Heart right ventricle (tissue), 16 donors: ENCODE data around the gene TCP11. TPM values are rescaled to one million over a fixed set of nuclear protein-coding genes. Genes with fewer than 3 reads are reported as not detected.
A peak's percentile ranks its signal among the peaks of the same experiment; 100 is the strongest.

Experiments
- ATAC-seq, 8 donors: fragments of 200-7000 bp; cut with Tn5 transposase; one replicate each; pipeline ENCODE4 v1.9.1; 2020; ENCODE audit warnings: mild to moderate bottlenecking in 8 of 8, moderate library complexity in 8 of 8, moderate number of reproducible peaks in 1 of 8
- DNase-seq, 2 donors: peaks; one replicate each; pipeline ENCODE4 v3.0.0-alpha.2; 2020
- H3K27ac ChIP-seq, 10 donors: fragments of 200-600 bp; sonication (generic) in 2 of 10; one replicate each; pipeline versions ENCODE4 v1.5.0 to v1.8.0; 2020 to 2022; ENCODE audit warnings: mild to moderate bottlenecking in 3 of 10
- H3K27me3 ChIP-seq, 7 donors: fragments of 200-600 bp; one replicate each; pipeline ENCODE4 v1.8.0; 2021 to 2022; ENCODE audit warnings: mild to moderate bottlenecking in 2 of 7
- H3K36me3 ChIP-seq, 9 donors: fragments of 200-600 bp; sonication (generic) in 1 of 9; one replicate each; pipeline versions ENCODE4 v1.5.0 to v1.8.0; 2020 to 2022; ENCODE audit warnings: mild to moderate bottlenecking in 2 of 9
- H3K4me1 ChIP-seq, 9 donors: fragments of 200-600 bp; sonication (generic) in 1 of 9; one replicate each; pipeline versions ENCODE4 v1.5.0 to v1.8.0; 2020 to 2022; ENCODE audit warnings: mild to moderate bottlenecking in 4 of 9
- H3K4me3 ChIP-seq, 10 donors: fragments of 200-600 bp; sonication (generic) in 2 of 10; one replicate each; pipeline versions ENCODE4 v1.5.0 to v1.8.0; 2020 to 2022; ENCODE audit warnings: mild to moderate bottlenecking in 7 of 10, moderate library complexity in 2 of 10
- H3K9me3 ChIP-seq, 11 donors: fragments of 200-600 bp in 10 of 11; sonication (generic) in 2 of 11; one replicate each; pipeline versions ENCODE4 v1.5.0 to v1.8.0; 2013 to 2022; ENCODE audit warnings: mild to moderate bottlenecking in 2 of 11, control low read depth in 1 of 11, moderate library complexity in 1 of 11
- CTCF ChIP-seq, 9 donors: fragments of 200-600 bp; sonication (generic) in 2 of 9; IDR thresholded peaks; one replicate each; pipeline versions ENCODE4 v1.5.0 to v1.8.0; 2021 to 2022; ENCODE audit warnings: antibody characterized with exemption in 9 of 9, mild to moderate bottlenecking in 5 of 9, moderate library complexity in 1 of 9
- WGBS, 2 donors: extraction: QIAGEN DNeasy Blood & Tissue Kit; methylation state at CpG; one replicate each; pipeline ENCODE4 v1.1.7; 2013; ENCODE audit warnings: inconsistent platforms in 1 of 2; 5-methylcytosine and 5-hydroxymethylcytosine counted together
- intact Hi-C, 10 donors: fragments of 100-400 bp; cut with DNase I; formaldehyde crosslinking; loops; one replicate each; pipeline versions ENCODE4 v1.11.1 to v1.14.2; 2022
- polyA plus RNA-seq, 2 donors: library from polyadenylated mRNA; stranded (reverse); fragments of 200-250 nt; gene quantifications; one replicate each; pipeline ENCODE4 v1.2.3, GENCODE V29; 2013
- total RNA-seq, 10 donors: library from RNA; stranded (reverse); fragmentation: NEBNext Ultra II Directional in 3 of 10; extraction: Animal tissue kit (Norgen Biotek cat#: 25700) in 3 of 10; gene quantifications; one replicate each; pipeline versions ENCODE4 v1.2.1 to v1.2.4, GENCODE V29; 2021 to 2023
- donor health status: Arrhythmogenic right ventricular cardiomyopathy.
- donor health status: ischemic (EF 13 %, LVEDD 7.1; RV severe dilation, severe dysfunction).
- donor health status: healthy with polysubstance abuse.
- donor health status: DM: no; HTN: yes; CAD: no.
- donor health status: DM: no; HTN: no; CAD: no.
- donor health status: ischemic (EF 25% LVEDD 6.9; RV normal size, moderate dysfunction).
- donor health status: ischemic (EF 25% LVEDD 5.7; RV mildly dilated, moderate dysfunction).
- donor health status: healthy.
- donor health status: DM: yes; HTN: yes; CAD: no.
- donor health status: Ischemic cardiomyopathy.
- donor health status: ischemic (EF 35%, LVEDD 5.7; RV mildly dilated, moderate dysfunction).
- donor health status: nonischemic (EF 11% LVEDD 7.7; RV severe dilation, severe dysfunction).
- donor health status: DM: yes; HTN: yes; CAD: no.
- donor health status: PGD.
- donor health status: ischemic (EF 29% LVEDD 5.4; RV normal size, mild dysfunction).
- donor health status: nonischemic (EF 23%, LVEDD 6.1; RV moderate dilation, normal function).

The TCP11 gene
- total and polyA plus RNA-seq, 12 donors = 0.03 TPM; not detected in 11

- TF ChIP-seq CTCF (IDR thresholded peaks at IDR 0.05) = no peak
- Histone ChIP-seq H3K9me3 (no peaks in the 10 kb centered on the region), H3K27ac (peak overlapping the region in 4 of 10 donors; percentile 43 to 81 (median 66)), H3K4me3 (no peak overlapping the region), H3K27me3 (no peaks in the 10 kb centered on the region), H3K36me3 (peaks cover 9 to 100% (median 83%) of the 10 kb centered on the region in 9 donors), H3K4me1 (peaks cover 0 to 32% (median 19%) of the 10 kb centered on the region in 9 donors)
- no peak for DNase-seq
- WGBS, 2 donors = 94 to 97% methylated on average over 13 of the region's 13 CpGs
- ATAC-seq = no peak
- intact Hi-C loops = no loop called here
Observed at GRCh38 chr6:35082733-35083403, 58.3 kb downstream of the TCP11 start.

- intact Hi-C loops = no loop called here
- Histone ChIP-seq H3K4me1 (peaks cover 0 to 29% (median 17%) of the 10 kb centered on the region in 9 donors), H3K27ac (peak overlapping the region in 9 of 10 donors; percentile 2 to 81 (median 58)), H3K27me3 (no peaks in the 10 kb centered on the region), H3K9me3 (no peaks in the 10 kb centered on the region), H3K36me3 (peaks cover 9 to 100% (median 83%) of the 10 kb centered on the region in 9 donors), H3K4me3 (no peak overlapping the region)
- ATAC-seq (peak in 4 of 8 donors; percentile 18 to 41 (median 28)), DNase-seq (no peak)
- 69 to 74% methylated on average over 19 of the region's 19 CpGs for WGBS, 2 donors
- TF ChIP-seq CTCF (IDR thresholded peaks at IDR 0.05) = no peak
Observed at GRCh38 chr6:35082046-35082732, 59.0 kb downstream of the TCP11 start.

- Histone ChIP-seq H3K27me3 (no peaks in the 10 kb centered on the region), H3K27ac (peak overlapping the region in 9 of 10 donors; percentile 2 to 81 (median 58)), H3K9me3 (no peaks in the 10 kb centered on the region), H3K36me3 (peaks cover 9 to 100% (median 83%) of the 10 kb centered on the region in 9 donors), H3K4me3 (no peak overlapping the region), H3K4me1 (peaks cover 0 to 30% (median 17%) of the 10 kb centered on the region in 9 donors)
- WGBS, 2 donors = 49 to 65% methylated on average over 13 of the region's 13 CpGs
- intact Hi-C loops = no loop called here
- TF ChIP-seq CTCF (IDR thresholded peaks at IDR 0.05) = no peak
- DNase-seq (no peak), ATAC-seq (peak in 4 of 8 donors; percentile 4 to 32 (median 12))
Observed at GRCh38 chr6:35081426-35081851, 59.7 kb downstream of the TCP11 start.

- WGBS, 2 donors = 85 to 86% methylated on average over 18 to 21 of the region's 21 CpGs
- TF ChIP-seq CTCF (IDR thresholded peaks at IDR 0.05) = no peak
- H3K27me3 ChIP-seq = no peaks in the 10 kb centered on the region
- peaks cover 0 to 32% (median 17%) of the 10 kb centered on the region in 9 donors for H3K4me1 ChIP-seq
- H3K9me3 ChIP-seq = no peaks in the 10 kb centered on the region
- peaks cover 9 to 100% (median 79%) of the 10 kb centered on the region in 9 donors for H3K36me3 ChIP-seq
- intact Hi-C loops = no loop called here
- ATAC-seq (peak in 2 of 8 donors; percentile 1 to 2), DNase-seq (no peak)
- peak overlapping the region in 9 of 10 donors; percentile 2 to 81 (median 58) for H3K27ac ChIP-seq
- no peak overlapping the region for H3K4me3 ChIP-seq
Observed at GRCh38 chr6:35080821-35081425, 60.2 kb downstream of the TCP11 start.
